ENCODE measurements around the gene SPA17. TPM values are rescaled to one million over a fixed set of nuclear protein-coding genes. Genes with fewer than 3 reads are reported as not detected.

Gene SPA17
- total and polyA plus RNA-seq, 9 of the 15 experiments (the other 6 are each of a cell fraction or from before 2014, with no cell fraction given) = 6.0 to 19.5 (median 12.6) TPM

- CTCF ChIA-PET (ENCODE audit: low intra/inter-chr PET ratio) = no interaction called here
These were observed 51.4 kb downstream of the SPA17 start for GRCh38 chr11:124724979-124725718.

More at GRCh38 chr11:124724979-124725718, 51.4 kb downstream of the SPA17 start:
- no peak overlapping the region for H3K27ac ChIP-seq (ENCODE audit: extremely low read depth, low read depth, low read length)
- H3K79me2 ChIP-seq (ENCODE audit: control insufficient read depth, insufficient read depth, low read length) = no peaks in the 10 kb centered on the region
- no peak for DNase-seq (ENCODE audit: extremely low read depth in 1 of 4, low spot score in 3 of 4)
- POLR2A ChIA-PET = no interaction called here
- intact Hi-C loops (cut with micrococcal nuclease) (no loop called here), in situ Hi-C loops (cut with MboI) (no loop called here)
- no peak overlapping the region for H3K4me2 ChIP-seq (ENCODE audit: insufficient read depth, low read length)
- H3K9me3 ChIP-seq (replicated peaks; ENCODE audit: control insufficient read depth, insufficient read depth, low read depth, low read length) = no peaks in the 10 kb centered on the region
- H3K4me1 ChIP-seq (replicated peaks in 1 of 2; ENCODE audit: control insufficient read depth in 2 of 2, insufficient read depth in 2 of 2, low read length in 2 of 2) = no peaks in the 10 kb centered on the region; a peak in 1 of 5 replicates
- BruUV-seq (replicated peaks) = no TSS peak
- TF ChIP-seq MNT (conservative IDR thresholded peaks at IDR 0.05) (no peak), TGIF2 (CRISPR knock-in tag; IDR thresholded peaks at IDR 0.05) (no peak), HSF4 (CRISPR knock-in tag; IDR thresholded peaks at IDR 0.05; ENCODE audit: borderline replicate concordance) (no peak), VEZF1 (CRISPR knock-in tag; IDR thresholded peaks at IDR 0.05) (no peak), ZNF3 (CRISPR knock-in tag; IDR thresholded peaks at IDR 0.05) (no peak), ATF4 (CRISPR knock-in tag; IDR thresholded peaks at IDR 0.05) (no peak), HDAC6 (IDR thresholded peaks at IDR 0.05; ENCODE audit: low read depth, low read length) (no peak), RBM39 (optimal IDR thresholded peaks at IDR 0.05; ENCODE audit: low read depth, low read length) (no peak), RBM34 (IDR thresholded peaks at IDR 0.05; ENCODE audit: borderline replicate concordance, insufficient read depth, low read length) (no peak), ZNF76 (CRISPR knock-in tag; IDR thresholded peaks at IDR 0.05; ENCODE audit: borderline replicate concordance) (no peak), ZKSCAN3 (CRISPR knock-in tag; IDR thresholded peaks at IDR 0.05) (no peak)
- H3K27me3 ChIP-seq (ENCODE audit: control insufficient read depth in 2 of 2, insufficient read depth in 2 of 2, low read length in 2 of 2) = peaks cover 30 to 65% of the 10 kb centered on the region in 2 experiments
- no peak overlapping the region for H3K9ac ChIP-seq (ENCODE audit: insufficient read depth in 1 of 2, low read depth in 2 of 2, low read length in 2 of 2)
- H3K9me1 ChIP-seq (ENCODE audit: control insufficient read depth, insufficient read depth, low read length) = no peaks in the 10 kb centered on the region
- no peak overlapping the region for H3K4me3 ChIP-seq
- no peak overlapping the region for H2AFZ ChIP-seq (ENCODE audit: low read depth, low read length)
- ATAC-seq = no peak
- 1% methylated on average over 14 of the region's 14 CpGs for WGBS (ENCODE audit: insufficient coverage, low coverage, missing lambda C conversion rate)
- FAIRE-seq = no peak
- no peaks in the 10 kb centered on the region for H3K36me3 ChIP-seq (ENCODE audit: control insufficient read depth, insufficient read depth, low read length)
- 0 out of 2 replicates have a peak, but pooled peaks cover 3% of the 10 kb centered on the region for H4K20me1 ChIP-seq (replicated peaks; ENCODE audit: control insufficient read depth, insufficient read depth, low read length)

All from K562 (cell line).